Spleen (tissue), 11 donors: ENCODE data around the gene SCN1B. TPM values are rescaled to one million over a fixed set of nuclear protein-coding genes. Genes with fewer than 3 reads are reported as not detected.
"Not testable (repeated sequence)": the region's sequence is repeated elsewhere in the genome, so short reads cannot be mapped to it uniquely, and the experiment has no call there.

Experiments used
- DNase-seq: peaks from one replicate; pipeline ENCODE4 v3.0.0-alpha.2; 2020
- H3K27ac ChIP-seq, 8 donors: fragments of 200-600 bp; sonication (generic) in 7 of 8; 1 replicate in 4 of 8; 2 replicates in 4 of 8; pipeline versions ENCODE4 v1.5.0 to v1.8.0; 2016 to 2021; ENCODE audit warnings: inconsistent platforms in 4 of 8, mild to moderate bottlenecking in 4 of 8, moderate library complexity in 1 of 8
- H3K27me3 ChIP-seq, 7 donors: fragments of 200-600 bp; sonication (generic) in 6 of 7; replicated peaks in 1 of 7; 1 replicate in 4 of 7; 2 replicates in 3 of 7; pipeline versions ENCODE4 v1.5.0 to v1.8.0; 2016 to 2021; ENCODE audit warnings: inconsistent platforms in 3 of 7, mild to moderate bottlenecking in 1 of 7
- H3K36me3 ChIP-seq, 6 donors: fragments of 200-600 bp; sonication (generic) in 5 of 6; 1 replicate in 4 of 6; 2 replicates in 2 of 6; pipeline versions ENCODE4 v1.5.0 to v1.8.0; 2016 to 2021; ENCODE audit warnings: inconsistent platforms in 2 of 6
- H3K4me1 ChIP-seq, 6 donors: fragments of 200-600 bp; sonication (generic) in 5 of 6; 1 replicate in 3 of 6; 2 replicates in 3 of 6; pipeline versions ENCODE4 v1.5.0 to v1.8.0; 2016 to 2021; ENCODE audit warnings: inconsistent platforms in 3 of 6
- H3K4me3 ChIP-seq, 8 donors: fragments of 200-600 bp; sonication (generic) in 7 of 8; 1 replicate in 4 of 8; 2 replicates in 4 of 8; pipeline versions ENCODE4 v1.5.0 to v1.8.0; 2016 to 2021; ENCODE audit warnings: inconsistent platforms in 4 of 8, mild to moderate bottlenecking in 4 of 8, moderate library complexity in 2 of 8
- H3K9me3 ChIP-seq, 8 donors: fragments of 200-600 bp; sonication (generic) in 7 of 8; 1 replicate in 4 of 8; 2 replicates in 4 of 8; pipeline versions ENCODE4 v1.5.0 to v1.8.0; 2016 to 2021; ENCODE audit warnings: inconsistent platforms in 4 of 8
- CTCF ChIP-seq, 11 experiments: fragments of 200-600 bp in 7 of 11; fragments of 450-650 bp in 4 of 11; sonication (generic) in 4 of 11; IDR thresholded peaks in 8 of 11; conservative IDR thresholded peaks in 3 of 11; 1 replicate in 7 of 11; 2 replicates in 4 of 11; pipeline versions ENCODE4 v1.4.0 to v1.8.0; 2016 to 2021; ENCODE audit warnings: antibody characterized with exemption in 11 of 11, inconsistent platforms in 4 of 11, mild to moderate bottlenecking in 1 of 11
- POLR2A ChIP-seq, 3 donors: fragments of 450-650 bp; IDR thresholded peaks; one replicate each; pipeline ENCODE4 v1.5.1; 2017; ENCODE audit warnings: antibody characterized with exemption in 3 of 3, mild to moderate bottlenecking in 1 of 3
- POLR2AphosphoS5 ChIP-seq, 3 donors: sonication (generic); formaldehyde crosslinking; IDR thresholded peaks; one replicate each; pipeline ENCODE4 v1.5.1; 2017; ENCODE audit warnings: antibody characterized with exemption in 3 of 3
- WGBS, 5 donors: extraction: QIAGEN DNeasy Blood & Tissue Kit in 3 of 5; methylation state at CpG; one replicate each; pipeline versions ENCODE4 v1.1.5 to v1.1.7; 2013 to 2018; 5-methylcytosine and 5-hydroxymethylcytosine counted together
- intact Hi-C: fragments of 100-400 bp; cut with DNase I; formaldehyde crosslinking; loops from one replicate; pipeline ENCODE4 v1.15.0; 2023; ENCODE audit warnings: low total_unique reads
- polyA plus RNA-seq, 3 donors: library from polyadenylated mRNA; stranded (reverse); fragments of 200-250 nt; gene quantifications; one replicate each; pipeline ENCODE4 v1.2.1, GENCODE V29; 2013
- total RNA-seq, 7 donors: library from RNA; depleted of rRNA in 3 of 7; stranded (reverse); fragments of >200 nt in 3 of 7; fragmentation: NEBNext Ultra II Directional in 4 of 7; extraction: Animal tissue kit (Norgen Biotek cat#: 25700) in 4 of 7; gene quantifications; one replicate each; pipeline versions ENCODE4 v1.1.0 to v1.2.1, GENCODE V29; 2016 to 2021
- donor health status: healthy with polysubstance abuse.
- donor health status: DM: no; HTN: no; CAD: no; lungs with moderate emphysema.
- donor health status: DM: no; HTN: no; CAD: no.
- donor health status: Bipolar disorder and iron deficiency.
- donor health status: healthy.
- donor health status: DM: no; HTN: no; CAD: no.
- donor health status: DM: yes; HTN: yes; CAD: no.

SCN1B gene
- total and polyA plus RNA-seq, 10 donors = 3.7 to 28.1 (median 13.1) TPM

GRCh38 chr19:35006342-35006998 is 23.8 kb upstream of the SCN1B start:
- peak; percentile 27 for DNase-seq
- WGBS, 5 donors = 85 to 92% (median 89%) methylated on average over 15 of the region's 15 CpGs
- peak overlapping the region in 3 of 8 donors; percentile 13 to 99 (median 38) for H3K27ac ChIP-seq
- H3K27me3 ChIP-seq = no peaks in the 10 kb centered on the region
- TF ChIP-seq POLR2AphosphoS5 (IDR thresholded peaks at IDR 0.05) (no peak), POLR2A (IDR thresholded peaks at IDR 0.05) (no peak)
- intact Hi-C loops = no loop called here
- peaks cover 31 to 100% (median 74%) of the 10 kb centered on the region in 6 donors for H3K4me1 ChIP-seq
- H3K4me3 ChIP-seq = no peak overlapping the region
- H3K36me3 ChIP-seq = peaks cover 0 to 84% (median 36%) of the 10 kb centered on the region in 6 donors
- no peaks in the 10 kb centered on the region for H3K9me3 ChIP-seq

GRCh38 chr19:35006999-35007365 is 23.3 kb upstream of the SCN1B start:
- Histone ChIP-seq H3K9me3 (no peaks in the 10 kb centered on the region), H3K27ac (peak overlapping the region in 3 of 8 donors; percentile 13 to 99 (median 38)), H3K4me1 (peaks cover 26 to 100% (median 74%) of the 10 kb centered on the region in 6 donors), H3K36me3 (peaks cover 0 to 86% (median 40%) of the 10 kb centered on the region in 6 donors), H3K4me3 (no peak overlapping the region), H3K27me3 (no peaks in the 10 kb centered on the region)
- TF ChIP-seq CTCF (IDR thresholded peaks at IDR 0.05 in 8 of 11, conservative IDR thresholded peaks at IDR 0.05 in 3 of 11) = no peak
- no peak for TF ChIP-seq POLR2A (IDR thresholded peaks at IDR 0.05)
- no peak for TF ChIP-seq POLR2AphosphoS5 (IDR thresholded peaks at IDR 0.05)
- intact Hi-C loops = no loop called here
- DNase-seq = peak; percentile 58
- WGBS, 5 donors = 85 to 98% (median 97%) methylated on average over 5 of the region's 5 CpGs

GRCh38 chr19:35007427-35007826 is 22.8 kb upstream of the SCN1B start:
- H3K36me3 ChIP-seq = peaks cover 0 to 86% (median 41%) of the 10 kb centered on the region in 6 donors
- DNase-seq, H3K27me3 ChIP-seq, H3K9me3 ChIP-seq, H3K4me3 ChIP-seq, intact Hi-C loops: not testable (repeated sequence)
- H3K27ac ChIP-seq = peak overlapping the region in 2 of 8 donors; percentile 38 to 99
- 93 to 98% (median 96%) methylated on average over 8 of the region's 8 CpGs for whole genome bisulfite sequencing, 5 donors
- peaks cover 23 to 100% (median 74%) of the 10 kb centered on the region in 6 donors for H3K4me1 ChIP-seq

- intact Hi-C loops = no loop called here
- TF ChIP-seq POLR2AphosphoS5 (IDR thresholded peaks at IDR 0.05) = peak in 2 of 3 donors; percentile 66 to 75
- no peak for TF ChIP-seq POLR2A (IDR thresholded peaks at IDR 0.05)
- no peak for DNase-seq
- H3K27ac ChIP-seq = peak overlapping the region in 7 of 8 donors; percentile 41 to 99 (median 75)
- peaks cover 23 to 100% (median 74%) of the 10 kb centered on the region in 6 donors for H3K4me1 ChIP-seq
- no peaks in the 10 kb centered on the region for H3K9me3 ChIP-seq
- H3K27me3 ChIP-seq = no peaks in the 10 kb centered on the region
- peaks cover 0 to 92% (median 41%) of the 10 kb centered on the region in 6 donors for H3K36me3 ChIP-seq
- 69 to 78% (median 72%) methylated on average over 11 to 12 of the region's 12 CpGs for WGBS, 5 donors
- peak overlapping the region in 1 of 8 donors; percentile 8 for H3K4me3 ChIP-seq
These were observed 21.4 kb upstream of the SCN1B start for GRCh38 chr19:35008891-35009341.

- Histone ChIP-seq H3K36me3 (peaks cover 0 to 93% (median 45%) of the 10 kb centered on the region in 6 donors), H3K4me3 (peak overlapping the region in 1 of 8 donors; percentile 8), H3K27ac (peak overlapping the region in 7 of 8 donors; percentile 32 to 99 (median 75)), H3K4me1 (peaks cover 25 to 100% (median 74%) of the 10 kb centered on the region in 6 donors), H3K27me3 (no peaks in the 10 kb centered on the region), H3K9me3 (no peaks in the 10 kb centered on the region)
- 88 to 93% (median 89%) methylated on average over 36 of the region's 36 CpGs for WGBS, 5 donors
- intact Hi-C loops = no loop called here
- DNase-seq = no peak
- TF ChIP-seq POLR2AphosphoS5 (IDR thresholded peaks at IDR 0.05) = peak in 2 of 3 donors; percentile 11 to 59
- no peak for TF ChIP-seq CTCF (IDR thresholded peaks at IDR 0.05 in 8 of 11, conservative IDR thresholded peaks at IDR 0.05 in 3 of 11)
These were observed 20.6 kb upstream of the SCN1B start for GRCh38 chr19:35009424-35010415.
